SK-N-SH treated with all-trans-retinoic acid at 6 μM for 48 hours (cell line): ENCODE data around the gene TADA2A.

Experiments
- ARNTL ChIP-seq: fragments of 450-650 bp; formaldehyde crosslinking; IDR thresholded peaks from 2 replicates; pipeline ENCODE4 v1.5.0; 2020; ENCODE audit warnings: low read depth, mild to moderate bottlenecking, moderate library complexity, borderline replicate concordance
- OSR1 ChIP-seq: fragments of 250-450 bp; sonication (Bioruptor Pico); IDR thresholded peaks from 2 replicates; pipeline ENCODE4 v1.8.0; 2022; ENCODE audit warnings: moderate library complexity, mild to moderate bottlenecking, inconsistent platforms
- RARB ChIP-seq: fragments of 250-450 bp; sonication (Bioruptor Pico); IDR thresholded peaks from 2 replicates; pipeline ENCODE4 v1.8.0; 2021; ENCODE audit warnings: mild to moderate bottlenecking, moderate library complexity
- ZFP3 ChIP-seq: fragments of 250-450 bp; sonication (Bioruptor Pico); IDR thresholded peaks from 2 replicates; pipeline ENCODE4 v1.5.0; 2020; ENCODE audit warnings: mild to moderate bottlenecking, moderate library complexity
- TF ChIP-seq, protein P1 (sequence below): fragments of 250-450 bp; sonication (Bioruptor Pico); IDR thresholded peaks from 2 replicates; pipeline ENCODE4 v1.8.0; 2020; ENCODE audit warnings: mild to moderate bottlenecking, moderate library complexity, borderline replicate concordance

GRCh38 chr17:37440424-37440823, 33.7 kb downstream of the TADA2A start:
- no peak for TF ChIP-seq ZFP3
- TF ChIP-seq OSR1 (CRISPR knock-in tag) = no peak
- TF ChIP-seq RARB (CRISPR knock-in tag) = no peak
- no peak for TF ChIP-seq ARNTL
- TF ChIP-seq, protein P1, sequence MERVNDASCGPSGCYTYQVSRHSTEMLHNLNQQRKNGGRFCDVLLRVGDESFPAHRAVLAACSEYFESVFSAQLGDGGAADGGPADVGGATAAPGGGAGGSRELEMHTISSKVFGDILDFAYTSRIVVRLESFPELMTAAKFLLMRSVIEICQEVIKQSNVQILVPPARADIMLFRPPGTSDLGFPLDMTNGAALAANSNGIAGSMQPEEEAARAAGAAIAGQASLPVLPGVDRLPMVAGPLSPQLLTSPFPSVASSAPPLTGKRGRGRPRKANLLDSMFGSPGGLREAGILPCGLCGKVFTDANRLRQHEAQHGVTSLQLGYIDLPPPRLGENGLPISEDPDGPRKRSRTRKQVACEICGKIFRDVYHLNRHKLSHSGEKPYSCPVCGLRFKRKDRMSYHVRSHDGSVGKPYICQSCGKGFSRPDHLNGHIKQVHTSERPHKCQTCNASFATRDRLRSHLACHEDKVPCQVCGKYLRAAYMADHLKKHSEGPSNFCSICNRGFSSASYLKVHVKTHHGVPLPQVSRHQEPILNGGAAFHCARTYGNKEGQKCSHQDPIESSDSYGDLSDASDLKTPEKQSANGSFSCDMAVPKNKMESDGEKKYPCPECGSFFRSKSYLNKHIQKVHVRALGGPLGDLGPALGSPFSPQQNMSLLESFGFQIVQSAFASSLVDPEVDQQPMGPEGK (CRISPR knock-in tag) = no peak
